Measurements from ENCODE around the gene MIEF1.

MIEF1 gene

DNA sequence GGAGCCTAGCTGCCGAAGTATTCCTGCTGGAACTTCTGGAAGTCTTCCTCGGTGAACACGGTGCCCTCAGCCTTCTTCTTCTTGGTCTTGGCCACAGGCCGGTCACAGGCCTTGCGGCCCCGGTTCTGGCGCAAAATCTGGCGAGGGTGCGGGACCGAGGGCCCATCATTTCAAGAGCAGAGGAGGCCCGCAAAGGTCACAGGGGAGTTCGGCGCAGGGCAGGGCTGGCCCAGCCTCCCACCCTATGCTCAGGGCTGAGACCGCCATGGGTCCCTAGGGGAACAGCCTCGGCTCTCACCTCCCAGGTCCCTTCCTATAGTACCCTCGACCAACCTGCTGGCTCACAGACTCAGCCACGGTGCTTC, 27.4 kb downstream of the MIEF1 start:
- H3K4me3 ChIP-seq (ENCODE audit: low read depth, low read length), result peak overlapping the region; percentile 45
- no peaks in the 10 kb centered on the region for H3K27me3 ChIP-seq (ENCODE audit: control insufficient read depth, insufficient read depth, low read length)
- H3K4me2 ChIP-seq (ENCODE audit: low read length), result peak overlapping the region; percentile 24
- TF ChIP-seq, protein P1, sequence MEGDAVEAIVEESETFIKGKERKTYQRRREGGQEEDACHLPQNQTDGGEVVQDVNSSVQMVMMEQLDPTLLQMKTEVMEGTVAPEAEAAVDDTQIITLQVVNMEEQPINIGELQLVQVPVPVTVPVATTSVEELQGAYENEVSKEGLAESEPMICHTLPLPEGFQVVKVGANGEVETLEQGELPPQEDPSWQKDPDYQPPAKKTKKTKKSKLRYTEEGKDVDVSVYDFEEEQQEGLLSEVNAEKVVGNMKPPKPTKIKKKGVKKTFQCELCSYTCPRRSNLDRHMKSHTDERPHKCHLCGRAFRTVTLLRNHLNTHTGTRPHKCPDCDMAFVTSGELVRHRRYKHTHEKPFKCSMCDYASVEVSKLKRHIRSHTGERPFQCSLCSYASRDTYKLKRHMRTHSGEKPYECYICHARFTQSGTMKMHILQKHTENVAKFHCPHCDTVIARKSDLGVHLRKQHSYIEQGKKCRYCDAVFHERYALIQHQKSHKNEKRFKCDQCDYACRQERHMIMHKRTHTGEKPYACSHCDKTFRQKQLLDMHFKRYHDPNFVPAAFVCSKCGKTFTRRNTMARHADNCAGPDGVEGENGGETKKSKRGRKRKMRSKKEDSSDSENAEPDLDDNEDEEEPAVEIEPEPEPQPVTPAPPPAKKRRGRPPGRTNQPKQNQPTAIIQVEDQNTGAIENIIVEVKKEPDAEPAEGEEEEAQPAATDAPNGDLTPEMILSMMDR (IDR thresholded peaks at IDR 0.05), result no peak
- no peaks in the 10 kb centered on the region for H3K36me3 ChIP-seq (ENCODE audit: control insufficient read depth, insufficient read depth, low read length)
- H3K79me2 ChIP-seq, result peaks cover 2% of the 10 kb centered on the region
- no peak overlapping the region for H3K9ac ChIP-seq
- H2AFZ ChIP-seq, result no peak overlapping the region
- no peaks in the 10 kb centered on the region for H3K9me3 ChIP-seq (ENCODE audit: control insufficient read depth, low read length)
- H3K4me1 ChIP-seq, result peaks cover 27% of the 10 kb centered on the region
- H3K27ac ChIP-seq, result peak overlapping the region; percentile 90

DNA sequence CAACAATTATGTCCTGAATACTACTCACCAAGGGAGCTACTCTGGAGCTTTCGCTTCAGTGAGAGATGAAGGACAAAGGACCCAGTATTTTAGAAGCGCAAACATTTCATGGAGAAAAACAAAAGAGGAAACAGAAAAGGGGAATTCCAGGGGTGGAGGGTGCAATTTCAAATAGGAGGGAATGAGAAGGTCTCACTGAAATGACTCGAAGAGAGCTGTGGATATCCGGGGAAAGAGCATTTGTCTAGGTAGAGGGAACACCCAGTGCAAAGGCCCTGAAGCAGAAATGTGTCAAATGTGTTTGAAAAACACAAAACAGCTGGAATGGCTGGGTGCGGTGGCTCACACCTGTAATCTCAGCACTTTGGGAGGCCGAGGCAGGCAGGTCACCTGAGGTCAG, 28.0 kb downstream of the MIEF1 start:
- no peak overlapping the region for H3K4me3 ChIP-seq (ENCODE audit: low read depth, low read length)
- peaks cover 2% of the 10 kb centered on the region for H3K79me2 ChIP-seq
- TF ChIP-seq, protein P1 (IDR thresholded peaks at IDR 0.05), result no peak
- no peak overlapping the region for H3K4me2 ChIP-seq (ENCODE audit: low read length)
- H3K36me3 ChIP-seq (ENCODE audit: control insufficient read depth, insufficient read depth, low read length), result no peaks in the 10 kb centered on the region
- no peaks in the 10 kb centered on the region for H3K27me3 ChIP-seq (ENCODE audit: control insufficient read depth, insufficient read depth, low read length)
- H3K4me1 ChIP-seq, result peaks cover 25% of the 10 kb centered on the region
- no peak overlapping the region for H3K9ac ChIP-seq
- H3K27ac ChIP-seq, result no peak overlapping the region
- H2AFZ ChIP-seq, result no peak overlapping the region
- H3K9me3 ChIP-seq (ENCODE audit: control insufficient read depth, low read length), result no peaks in the 10 kb centered on the region

DNA sequence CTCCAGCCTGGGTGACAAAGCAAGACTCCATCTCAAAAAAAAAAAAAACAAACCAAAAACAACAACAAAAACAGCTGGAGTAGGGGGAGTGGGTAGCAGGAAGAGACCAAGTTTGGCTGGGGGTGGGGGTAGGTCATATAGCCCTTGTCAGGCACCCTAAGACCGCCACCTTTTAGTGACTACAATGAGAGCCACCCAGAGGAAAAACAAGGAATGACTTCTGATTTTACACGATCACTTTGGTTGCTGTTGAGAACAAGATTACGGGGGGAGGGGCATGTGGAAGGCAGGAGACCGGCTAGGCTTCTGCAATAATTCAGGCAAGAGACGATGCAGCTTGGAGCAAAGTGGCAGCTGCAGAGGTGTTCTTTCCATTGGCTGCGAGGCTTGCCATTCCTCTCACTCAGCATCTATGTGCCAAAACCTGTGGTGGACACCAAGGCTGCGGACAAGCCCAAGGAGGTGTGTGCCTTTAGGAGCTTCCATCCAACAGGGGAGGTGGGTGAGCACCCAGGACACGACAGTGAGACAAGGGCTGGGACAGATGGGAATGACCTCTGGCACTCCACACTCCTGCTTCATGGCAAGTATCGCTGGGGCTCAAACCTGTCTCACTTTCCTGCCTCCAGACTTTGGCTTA, 28.7 kb downstream of the MIEF1 start:
- Histone ChIP-seq H3K4me3 (ENCODE audit: low read depth, low read length) (no peak overlapping the region), H2AFZ (no peak overlapping the region), H3K9me3 (ENCODE audit: control insufficient read depth, low read length) (no peaks in the 10 kb centered on the region), H3K9ac (no peak overlapping the region), H3K4me2 (ENCODE audit: low read length) (no peak overlapping the region), H3K4me1 (peaks cover 25% of the 10 kb centered on the region), H3K27me3 (ENCODE audit: control insufficient read depth, insufficient read depth, low read length) (no peaks in the 10 kb centered on the region), H3K79me2 (no peaks in the 10 kb centered on the region), H3K27ac (no peak overlapping the region), H3K36me3 (ENCODE audit: control insufficient read depth, insufficient read depth, low read length) (no peaks in the 10 kb centered on the region)
- TF ChIP-seq, protein P1 (IDR thresholded peaks at IDR 0.05), result no peak

DNA sequence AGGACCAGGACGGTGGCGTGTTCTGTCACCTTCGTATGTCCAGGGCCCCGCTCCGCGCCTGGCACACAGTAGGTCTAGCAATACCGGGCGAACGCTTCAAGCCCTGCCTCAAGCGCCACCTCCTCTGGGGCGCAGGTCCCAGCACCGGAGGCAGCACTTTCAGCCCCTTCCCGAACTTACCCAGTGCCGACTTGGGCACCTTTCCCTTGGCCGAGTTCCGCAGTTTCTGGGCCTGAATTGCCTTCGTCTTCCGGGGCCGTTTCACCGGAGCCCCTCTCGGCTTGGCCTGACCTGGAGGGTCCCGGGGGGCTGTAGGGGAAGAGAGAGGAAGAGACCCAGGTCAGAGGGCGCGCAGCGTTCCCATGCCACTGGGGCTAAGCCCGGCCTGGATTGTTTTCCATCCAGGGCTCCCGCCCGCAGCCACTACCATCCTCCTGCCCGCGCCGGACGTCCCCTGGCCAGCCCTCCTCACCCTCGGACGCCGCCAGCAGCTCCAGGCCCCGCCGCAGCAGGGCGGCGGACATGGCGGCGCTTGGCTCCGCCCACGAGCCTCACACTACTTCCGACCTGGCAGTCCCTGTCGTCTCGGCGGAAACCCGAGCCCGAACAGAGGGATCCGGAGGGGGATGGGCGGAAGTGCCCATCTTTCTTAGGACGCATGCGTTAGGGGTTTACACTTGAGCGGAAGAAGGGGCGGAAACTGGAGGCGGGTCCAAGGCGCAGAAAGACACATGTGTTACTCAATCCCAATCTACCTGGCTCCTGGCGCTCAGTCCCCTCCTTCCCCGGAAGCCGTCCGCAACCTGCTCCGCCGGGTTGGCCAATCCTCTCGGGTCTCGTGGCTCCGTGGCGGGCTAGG, 30.4 kb downstream of the MIEF1 start, which contains the start of gene RPS19BP1:
TSS of gene RPS19BP1 (minus strand) at position 534 of the 859 bp plus-strand sequence. CDS start at position 524, 10 bp downstream.
- Histone ChIP-seq H3K79me2 (no peaks in the 10 kb centered on the region), H2AFZ (peak within 1 kb of the TSS; percentile 79), H3K4me1 (peaks cover 20% of the 10 kb centered on the region), H3K9me3 (ENCODE audit: control insufficient read depth, low read length) (no peaks in the 10 kb centered on the region), H3K4me3 (ENCODE audit: low read depth, low read length) (peak within 1 kb of the TSS; percentile 95), H3K36me3 (ENCODE audit: control insufficient read depth, insufficient read depth, low read length) (no peaks in the 10 kb centered on the region), H3K9ac (peak within 1 kb of the TSS; percentile 17), H3K27ac (peak within 1 kb of the TSS; percentile 73), H3K27me3 (ENCODE audit: control insufficient read depth, insufficient read depth, low read length) (no peaks in the 10 kb centered on the region), H3K4me2 (ENCODE audit: low read length) (peak within 1 kb of the TSS; percentile 90)
- TF ChIP-seq, protein P1 (IDR thresholded peaks at IDR 0.05), result no peak

All from parathyroid adenoma (tissue), 2 donors.